SK-N-SH (cell line): ENCODE measurements around the gene MUC2.

Source experiments
- GABPA ChIP-seq: IDR thresholded peaks from 2 replicates; pipeline ENCODE4 v1.4.0; 2012; ENCODE audit warnings: low read depth, mild to moderate bottlenecking
- JUND ChIP-seq: IDR thresholded peaks from 2 replicates; pipeline ENCODE4 v1.4.0; 2012
- RAD21 ChIP-seq: IDR thresholded peaks from 2 replicates; pipeline ENCODE4 v1.6.1; 2012; ENCODE audit warnings: mild to moderate bottlenecking, low read length
- RCOR1 ChIP-seq: fragments of 150-350 bp; IDR thresholded peaks from 2 replicates; pipeline ENCODE4 v1.6.1; 2017; ENCODE audit warnings: antibody characterized with exemption, low read length
- REST ChIP-seq: IDR thresholded peaks from 2 replicates; pipeline ENCODE4 v1.6.1; 2012; ENCODE audit warnings: mild to moderate bottlenecking, low read depth, low read length, moderate library complexity
- RFX5 ChIP-seq: IDR thresholded peaks from 2 replicates; pipeline ENCODE4 v1.6.1; 2012; ENCODE audit warnings: mild to moderate bottlenecking, improper control_type of control experiment, low read length
- TF ChIP-seq, protein P1 (sequence below): fragments of 200-600 bp; sonication (generic); IDR thresholded peaks from 2 replicates; pipeline ENCODE4 v1.6.1; 2017; ENCODE audit warnings: antibody characterized with exemption, mild to moderate bottlenecking, moderate library complexity
- TF ChIP-seq, protein P2 (sequence below): IDR thresholded peaks from 2 replicates; pipeline ENCODE4 v1.4.0; 2012; ENCODE audit warnings: low read depth

DNA sequence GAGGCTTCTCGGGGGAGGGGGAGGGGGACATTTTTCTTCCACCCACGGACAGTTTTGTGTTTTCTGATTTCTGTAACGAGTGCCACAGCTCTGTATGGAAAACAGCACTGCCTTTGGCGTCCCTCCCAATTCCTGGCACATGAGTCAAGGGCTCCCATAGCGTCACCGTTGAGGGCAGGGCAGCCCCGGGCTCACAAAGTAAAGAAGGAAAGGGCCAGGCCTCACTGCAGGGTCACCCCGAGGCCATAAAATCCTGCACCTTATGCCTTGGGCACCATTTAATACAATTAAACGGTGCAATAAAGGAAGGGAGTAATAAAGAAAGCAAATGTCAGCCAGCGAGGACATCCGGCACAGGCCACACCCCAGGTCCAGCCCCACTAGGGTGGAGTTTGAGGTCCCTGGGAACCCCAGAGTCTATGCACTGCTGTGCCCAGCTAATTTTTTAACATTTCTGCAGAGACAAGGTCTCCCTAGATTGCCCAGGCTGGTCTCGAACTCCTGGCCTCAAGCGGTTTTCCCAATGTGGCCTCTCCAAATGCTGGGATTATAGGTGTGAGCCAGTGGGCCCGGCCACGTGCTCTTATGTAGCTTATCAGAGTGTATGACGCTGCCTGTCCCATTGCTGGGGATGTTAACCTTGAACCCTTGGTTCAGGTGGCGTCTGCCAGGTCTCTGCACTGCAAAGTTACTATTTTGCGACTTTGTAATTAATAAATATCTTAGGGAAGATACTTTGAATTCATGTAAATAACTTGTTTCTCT is 13.6 kb upstream of the MUC2 start:
- TF ChIP-seq, protein P1, sequence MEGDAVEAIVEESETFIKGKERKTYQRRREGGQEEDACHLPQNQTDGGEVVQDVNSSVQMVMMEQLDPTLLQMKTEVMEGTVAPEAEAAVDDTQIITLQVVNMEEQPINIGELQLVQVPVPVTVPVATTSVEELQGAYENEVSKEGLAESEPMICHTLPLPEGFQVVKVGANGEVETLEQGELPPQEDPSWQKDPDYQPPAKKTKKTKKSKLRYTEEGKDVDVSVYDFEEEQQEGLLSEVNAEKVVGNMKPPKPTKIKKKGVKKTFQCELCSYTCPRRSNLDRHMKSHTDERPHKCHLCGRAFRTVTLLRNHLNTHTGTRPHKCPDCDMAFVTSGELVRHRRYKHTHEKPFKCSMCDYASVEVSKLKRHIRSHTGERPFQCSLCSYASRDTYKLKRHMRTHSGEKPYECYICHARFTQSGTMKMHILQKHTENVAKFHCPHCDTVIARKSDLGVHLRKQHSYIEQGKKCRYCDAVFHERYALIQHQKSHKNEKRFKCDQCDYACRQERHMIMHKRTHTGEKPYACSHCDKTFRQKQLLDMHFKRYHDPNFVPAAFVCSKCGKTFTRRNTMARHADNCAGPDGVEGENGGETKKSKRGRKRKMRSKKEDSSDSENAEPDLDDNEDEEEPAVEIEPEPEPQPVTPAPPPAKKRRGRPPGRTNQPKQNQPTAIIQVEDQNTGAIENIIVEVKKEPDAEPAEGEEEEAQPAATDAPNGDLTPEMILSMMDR = no peak
- no peak for TF ChIP-seq GABPA
- no peak for TF ChIP-seq JUND
- TF ChIP-seq, protein P2, sequence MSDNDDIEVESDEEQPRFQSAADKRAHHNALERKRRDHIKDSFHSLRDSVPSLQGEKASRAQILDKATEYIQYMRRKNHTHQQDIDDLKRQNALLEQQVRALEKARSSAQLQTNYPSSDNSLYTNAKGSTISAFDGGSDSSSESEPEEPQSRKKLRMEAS = no peak
- no peak for TF ChIP-seq RFX5
- TF ChIP-seq REST = no peak
- no peak for TF ChIP-seq RAD21
- no peak for TF ChIP-seq RCOR1
